HEK293 (cell line): ENCODE data around the gene SUN5.
A peak's percentile ranks its signal among the peaks of the same experiment; 100 is the strongest.

Source experiments
- CTCF ChIA-PET: fragments of 350-600 bp; formaldehyde crosslinking; extraction: SDS; loops from one replicate; lab custom pipeline; 2021; ENCODE audit warnings: antibody characterized with exemption; lab: Yijun Ruan, JAX
- POLR2A ChIA-PET: fragments of 300-600 bp; formaldehyde crosslinking; extraction: SDS; loops from one replicate; lab custom pipeline; 2020; ENCODE audit warnings: antibody characterized with exemption, inconsistent platforms; lab: Yijun Ruan, JAX
- H3K27ac ChIP-seq: fragments of 200-500 bp; sonication (Bioruptor generic); 2 replicates; pipeline ENCODE4 v1.5.1; 2014; ENCODE audit warnings: low read depth, low read length, control low read depth, inconsistent platforms; ENCODE audit errors: extremely low read depth
- H3K36me3 ChIP-seq, 2 experiments: fragments of 200-500 bp in 1 of 2; sonication (Bioruptor generic) in 1 of 2; 1 replicate in 1 of 2; 2 replicates in 1 of 2; pipeline ENCODE4 v1.5.1; 2014 to 2017; ENCODE audit warnings: inconsistent platforms in 2 of 2, low read length in 2 of 2; ENCODE audit not compliant: control insufficient read depth in 2 of 2, insufficient read depth in 1 of 2
- H3K4me1 ChIP-seq: fragments of 200-500 bp; sonication (Bioruptor generic); 2 replicates; pipeline ENCODE4 v1.5.1; 2014; ENCODE audit warnings: mild to moderate bottlenecking, low read length, inconsistent platforms; ENCODE audit not compliant: control insufficient read depth, insufficient read depth
- H3K4me3 ChIP-seq: 2 replicates; pipeline ENCODE4 v1.5.1; 2011; ENCODE audit warnings: low read depth, mild to moderate bottlenecking, control low read depth, low read length, moderate library complexity
- H3K9me3 ChIP-seq: fragments of 200-500 bp; sonication (Bioruptor generic); 2 replicates; pipeline ENCODE4 v1.5.1; 2014; ENCODE audit warnings: low read depth, low read length, inconsistent platforms; ENCODE audit not compliant: control insufficient read depth, insufficient read depth
- BCL11A ChIP-seq: fragments of 450-650 bp; formaldehyde crosslinking; IDR thresholded peaks from 2 replicates; pipeline ENCODE4 v1.5.1; 2016; ENCODE audit warnings: low read depth, missing biosample characterization, missing genetic modification characterization
- BCL11B ChIP-seq: fragments of 450-650 bp; formaldehyde crosslinking; IDR thresholded peaks from 2 replicates; pipeline ENCODE4 v1.5.1; 2016; ENCODE audit warnings: low read depth, missing biosample characterization, missing genetic modification characterization
- GLI2 ChIP-seq: fragments of 450-650 bp; formaldehyde crosslinking; IDR thresholded peaks from 2 replicates; pipeline ENCODE4; 2017; ENCODE audit warnings: missing biosample characterization, missing genetic modification characterization, low read depth, borderline replicate concordance
- GLIS1 ChIP-seq: fragments of 450-650 bp; formaldehyde crosslinking; IDR thresholded peaks from 2 replicates; pipeline ENCODE4 v1.5.1; 2016; ENCODE audit warnings: missing biosample characterization, missing genetic modification characterization
- SP2 ChIP-seq: fragments of 450-650 bp; formaldehyde crosslinking; IDR thresholded peaks from 2 replicates; pipeline ENCODE4 v1.5.1; 2016; ENCODE audit warnings: missing biosample characterization, missing genetic modification characterization
- ZBTB8A ChIP-seq: fragments of 450-650 bp; formaldehyde crosslinking; IDR thresholded peaks from 2 replicates; pipeline ENCODE4 v1.5.1; 2016; ENCODE audit warnings: missing biosample characterization, missing genetic modification characterization
- ZNF23 ChIP-seq: fragments of 450-650 bp; formaldehyde crosslinking; IDR thresholded peaks from 2 replicates; pipeline ENCODE4 v1.5.1; 2016; ENCODE audit warnings: missing biosample characterization, missing genetic modification characterization, borderline replicate concordance
- ZNF302 ChIP-seq: fragments of 450-650 bp; formaldehyde crosslinking; IDR thresholded peaks from 2 replicates; pipeline ENCODE4 v1.5.1; 2016; ENCODE audit warnings: missing biosample characterization, missing genetic modification characterization, low read depth
- ZNF366 ChIP-seq: fragments of 450-650 bp; formaldehyde crosslinking; conservative IDR thresholded peaks from 2 replicates; pipeline ENCODE4 v1.5.1; 2016; ENCODE audit warnings: missing biosample characterization, missing genetic modification characterization
- ZNF433 ChIP-seq: fragments of 450-650 bp; formaldehyde crosslinking; IDR thresholded peaks from 2 replicates; pipeline ENCODE4 v1.5.1; 2016; ENCODE audit warnings: missing biosample characterization, missing genetic modification characterization, low read depth
- ZNF785 ChIP-seq: fragments of 450-650 bp; formaldehyde crosslinking; IDR thresholded peaks from 2 replicates; pipeline ENCODE4 v1.5.1; 2016; ENCODE audit warnings: missing biosample characterization, missing genetic modification characterization
- ZNF791 ChIP-seq: fragments of 450-650 bp; formaldehyde crosslinking; IDR thresholded peaks from 2 replicates; pipeline ENCODE4 v1.5.1; 2016; ENCODE audit warnings: missing biosample characterization, missing genetic modification characterization
- TF ChIP-seq, protein P1 (sequence below): fragments of 450-650 bp; formaldehyde crosslinking; IDR thresholded peaks from 2 replicates; pipeline ENCODE4 v1.5.1; 2017; ENCODE audit warnings: missing biosample characterization, missing genetic modification characterization
- TF ChIP-seq, protein P2 (sequence below): fragments of 450-650 bp; formaldehyde crosslinking; IDR thresholded peaks from 2 replicates; pipeline ENCODE4 v1.5.1; 2016; ENCODE audit warnings: missing biosample characterization, missing genetic modification characterization

SUN5 gene

DNA sequence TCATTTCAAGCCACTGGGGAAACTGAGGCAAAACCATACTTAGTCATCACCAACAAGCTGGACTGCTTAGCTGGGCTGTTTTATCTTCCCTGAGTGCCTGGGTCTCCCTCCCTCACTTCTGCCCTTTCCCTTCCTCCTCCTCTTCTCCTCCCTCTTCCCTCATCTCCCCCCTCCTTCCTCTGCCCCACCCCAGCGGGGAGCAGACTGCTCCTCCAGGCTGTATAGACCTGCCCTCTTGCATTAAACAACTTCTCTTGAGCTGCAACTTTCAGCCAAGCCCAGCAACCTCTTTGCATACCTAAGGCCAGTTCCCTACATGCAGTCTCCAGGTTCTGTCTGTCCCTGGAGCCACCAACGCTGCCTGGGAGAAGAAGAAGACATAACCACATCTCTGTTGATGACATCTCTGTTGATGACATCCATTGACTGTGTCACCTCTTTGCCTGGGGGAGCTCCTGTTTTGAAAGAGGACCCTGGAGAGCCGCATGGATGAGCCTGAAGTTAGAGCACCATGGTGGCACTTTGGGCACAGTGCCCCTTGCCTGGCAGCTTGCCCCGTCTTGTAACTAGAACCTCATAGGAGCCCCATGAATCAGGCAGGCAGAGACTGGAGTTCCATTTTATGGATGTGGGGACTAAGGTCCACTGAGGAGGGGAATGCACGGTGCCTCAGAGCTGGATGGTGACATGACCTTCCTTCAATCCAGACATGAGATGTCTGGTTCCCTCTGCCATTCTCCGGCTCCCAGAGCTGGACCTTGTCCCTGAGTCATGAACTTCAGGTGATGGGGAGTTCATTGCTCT is 19.4 kb upstream of the SUN5 start:
- POLR2A ChIA-PET: no interaction called here
- CTCF ChIA-PET: interaction anchor here (0.7 to 1.2 kb wide), 3 partner anchors 19 to 233 kb away, joined by 3 to 5 read pairs (median 4); no protein-coding TSS in a partner anchor
- Histone ChIP-seq H3K4me1 (no peaks in the 10 kb centered on the region), H3K4me3 (no peak overlapping the region), H3K9me3 (no peaks in the 10 kb centered on the region), H3K27ac (no peak overlapping the region), H3K36me3 (no peaks in the 10 kb centered on the region)
- TF ChIP-seq BCL11A (tag by site-specific recombination) (no peak), GLI2 (no peak)
- TF ChIP-seq, protein P1, sequence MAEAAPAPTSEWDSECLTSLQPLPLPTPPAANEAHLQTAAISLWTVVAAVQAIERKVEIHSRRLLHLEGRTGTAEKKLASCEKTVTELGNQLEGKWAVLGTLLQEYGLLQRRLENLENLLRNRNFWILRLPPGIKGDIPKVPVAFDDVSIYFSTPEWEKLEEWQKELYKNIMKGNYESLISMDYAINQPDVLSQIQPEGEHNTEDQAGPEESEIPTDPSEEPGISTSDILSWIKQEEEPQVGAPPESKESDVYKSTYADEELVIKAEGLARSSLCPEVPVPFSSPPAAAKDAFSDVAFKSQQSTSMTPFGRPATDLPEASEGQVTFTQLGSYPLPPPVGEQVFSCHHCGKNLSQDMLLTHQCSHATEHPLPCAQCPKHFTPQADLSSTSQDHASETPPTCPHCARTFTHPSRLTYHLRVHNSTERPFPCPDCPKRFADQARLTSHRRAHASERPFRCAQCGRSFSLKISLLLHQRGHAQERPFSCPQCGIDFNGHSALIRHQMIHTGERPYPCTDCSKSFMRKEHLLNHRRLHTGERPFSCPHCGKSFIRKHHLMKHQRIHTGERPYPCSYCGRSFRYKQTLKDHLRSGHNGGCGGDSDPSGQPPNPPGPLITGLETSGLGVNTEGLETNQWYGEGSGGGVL: peak; percentile 36; the same call in 1 of the 2 replicates

DNA sequence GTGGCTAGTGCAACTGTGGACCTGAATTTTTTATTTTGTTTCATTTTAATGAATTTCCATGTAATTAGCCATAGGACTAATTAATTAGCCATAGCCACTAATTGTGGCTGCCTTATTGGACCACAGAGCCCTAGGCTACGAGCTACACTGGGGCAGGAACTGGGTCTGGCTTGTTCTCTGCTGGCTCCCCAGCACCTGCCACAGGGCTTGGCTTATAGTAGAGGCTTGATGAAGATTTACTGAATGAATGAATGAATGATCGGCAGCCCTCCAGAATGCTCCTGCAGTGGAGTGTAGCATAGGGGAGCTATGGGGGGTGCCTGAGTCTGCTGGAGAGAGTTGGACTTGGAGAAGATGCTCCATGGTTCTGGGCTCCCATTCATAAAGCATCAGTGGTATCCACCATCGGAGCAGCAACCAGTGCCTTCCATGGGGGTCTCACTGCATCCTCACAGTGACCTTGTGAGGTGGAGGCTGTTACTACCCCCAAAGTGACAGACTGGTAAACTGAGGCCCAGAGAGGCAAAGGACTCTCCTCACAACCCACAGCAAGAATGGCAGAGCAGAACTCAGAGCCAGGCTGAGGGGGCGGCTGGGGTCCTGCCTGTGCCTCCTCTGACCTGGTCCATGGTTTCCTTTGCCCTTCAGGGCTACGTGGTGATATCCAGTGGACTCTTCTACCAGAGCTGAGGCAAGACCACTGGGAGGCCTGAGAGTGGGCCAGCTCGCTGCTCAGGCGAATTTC is 18.6 kb upstream of the SUN5 start:
- Histone ChIP-seq H3K9me3 (no peaks in the 10 kb centered on the region), H3K4me1 (no peaks in the 10 kb centered on the region), H3K4me3 (no peak overlapping the region), H3K27ac (no peak overlapping the region), H3K36me3 (no peaks in the 10 kb centered on the region)
- TF ChIP-seq ZNF23 (tag by site-specific recombination) (no peak), ZNF366 (tag by site-specific recombination) (no peak), ZNF433 (tag by site-specific recombination) (no peak)
- ChIA-PET CTCF (interaction anchor here (1.0 kb wide), 1 partner anchor 18 kb away, joined by 4 read pairs; no protein-coding TSS in a partner anchor), POLR2A (no interaction called here)

DNA sequence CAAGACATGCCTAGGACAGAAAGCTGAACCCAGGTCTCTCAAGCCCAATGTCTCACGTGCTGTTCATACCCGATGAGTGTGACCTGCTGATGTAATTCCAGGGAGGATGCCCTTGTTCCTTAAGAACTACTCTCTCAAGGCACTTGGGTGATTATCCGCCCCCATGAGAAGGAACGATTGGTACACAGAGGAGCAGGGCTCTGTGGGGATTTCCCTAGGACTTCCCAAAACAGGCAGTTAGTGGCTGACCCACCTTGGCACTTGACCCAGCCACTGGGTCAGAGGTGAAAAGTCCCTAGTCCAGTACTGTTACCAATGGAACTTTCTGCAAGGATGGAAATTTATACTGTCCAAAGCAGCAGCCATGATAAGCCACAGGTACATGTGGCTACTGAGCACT is 18.1 kb upstream of the SUN5 start:
- Histone ChIP-seq H3K27ac (no peak overlapping the region), H3K4me1 (no peaks in the 10 kb centered on the region), H3K4me3 (no peak overlapping the region), H3K9me3 (no peaks in the 10 kb centered on the region), H3K36me3 (no peaks in the 10 kb centered on the region)
- POLR2A ChIA-PET: no interaction called here
- CTCF ChIA-PET: no interaction called here
- no peak for TF ChIP-seq SP2
- TF ChIP-seq ZNF785 (tag by site-specific recombination): no peak
- no peak for TF ChIP-seq ZBTB8A (tag by site-specific recombination)
- TF ChIP-seq, protein P2, sequence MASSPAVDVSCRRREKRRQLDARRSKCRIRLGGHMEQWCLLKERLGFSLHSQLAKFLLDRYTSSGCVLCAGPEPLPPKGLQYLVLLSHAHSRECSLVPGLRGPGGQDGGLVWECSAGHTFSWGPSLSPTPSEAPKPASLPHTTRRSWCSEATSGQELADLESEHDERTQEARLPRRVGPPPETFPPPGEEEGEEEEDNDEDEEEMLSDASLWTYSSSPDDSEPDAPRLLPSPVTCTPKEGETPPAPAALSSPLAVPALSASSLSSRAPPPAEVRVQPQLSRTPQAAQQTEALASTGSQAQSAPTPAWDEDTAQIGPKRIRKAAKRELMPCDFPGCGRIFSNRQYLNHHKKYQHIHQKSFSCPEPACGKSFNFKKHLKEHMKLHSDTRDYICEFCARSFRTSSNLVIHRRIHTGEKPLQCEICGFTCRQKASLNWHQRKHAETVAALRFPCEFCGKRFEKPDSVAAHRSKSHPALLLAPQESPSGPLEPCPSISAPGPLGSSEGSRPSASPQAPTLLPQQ: no peak
- no peak for TF ChIP-seq ZNF791
- no peak for TF ChIP-seq ZNF302
- TF ChIP-seq BCL11B (tag by site-specific recombination): no peak

DNA sequence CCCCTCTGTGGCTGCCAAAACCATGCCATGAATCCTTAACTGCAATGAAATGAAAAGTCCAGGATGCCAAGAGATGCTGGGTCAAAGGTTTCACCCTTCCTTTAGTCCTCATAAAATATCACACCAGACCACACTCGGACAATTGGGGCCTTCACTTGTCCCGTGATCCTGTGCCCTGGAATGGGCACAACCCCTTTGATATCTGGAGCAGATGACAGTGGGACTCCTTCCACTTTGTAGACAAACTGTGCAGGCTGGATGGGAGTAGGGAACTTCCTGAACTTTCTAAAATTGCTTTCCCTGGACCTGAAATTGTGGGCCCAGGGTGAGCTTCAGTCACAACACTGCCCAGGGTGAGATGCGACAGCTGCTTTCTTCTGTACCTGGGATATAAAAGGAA is 17.6 kb upstream of the SUN5 start:
- Histone ChIP-seq H3K4me3 (no peak overlapping the region), H3K4me1 (no peaks in the 10 kb centered on the region), H3K27ac (no peak overlapping the region), H3K9me3 (no peaks in the 10 kb centered on the region), H3K36me3 (no peaks in the 10 kb centered on the region)
- no peak for TF ChIP-seq SP2
- TF ChIP-seq GLI2: no peak
- no peak for TF ChIP-seq GLIS1 (tag by site-specific recombination)
- ChIA-PET POLR2A (no interaction called here), CTCF (no interaction called here)
